Stimulated activated CD4-positive, alpha-beta T cell treated with anti-CD3 and anti-CD28 coated beads, Interleukin-4, amount 100 ng/mL, for 48 hours (primary cell): ENCODE data around the gene TFAP2E.

ENCODE experiments used
- DNase-seq, 2 donors: peaks; one replicate each; pipeline ENCODE4 v3.0.0-alpha.2; 2020; ENCODE audit warnings: low read depth in 2 of 2

The TFAP2E gene

DNA sequence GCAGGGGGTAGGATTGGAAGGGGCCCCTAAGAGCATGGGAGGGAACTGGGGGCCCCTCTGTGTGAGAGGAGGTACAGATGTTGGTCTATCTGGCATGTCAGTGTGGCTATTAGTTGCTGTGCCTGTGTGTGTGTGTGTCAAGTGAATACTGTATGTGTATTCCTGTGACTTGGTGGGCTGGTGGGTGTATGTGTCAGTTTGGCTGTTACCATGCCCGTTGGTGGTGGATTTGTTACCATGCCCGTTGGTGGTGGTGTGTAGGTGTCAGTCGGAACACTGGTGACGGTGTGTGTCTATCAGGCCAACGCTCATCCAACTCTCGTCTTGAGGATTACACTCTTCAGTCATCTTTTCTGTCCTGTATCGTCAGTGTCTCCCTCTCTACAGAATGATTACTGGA is 22.6 kb downstream of the TFAP2E start:
- no peak for DNase-seq

GRCh38 chr1:35597870-35598269 is 24.8 kb downstream of the TFAP2E start:
- DNase-seq = no peak

GRCh38 chr1:35598895-35599294 is 25.8 kb downstream of the TFAP2E start:
- DNase-seq = no peak

GRCh38 chr1:35599411-35599810 is 26.3 kb downstream of the TFAP2E start:
- DNase-seq = no peak

GRCh38 chr1:35600593-35600992 is 27.5 kb downstream of the TFAP2E start:
- no peak for DNase-seq

DNA sequence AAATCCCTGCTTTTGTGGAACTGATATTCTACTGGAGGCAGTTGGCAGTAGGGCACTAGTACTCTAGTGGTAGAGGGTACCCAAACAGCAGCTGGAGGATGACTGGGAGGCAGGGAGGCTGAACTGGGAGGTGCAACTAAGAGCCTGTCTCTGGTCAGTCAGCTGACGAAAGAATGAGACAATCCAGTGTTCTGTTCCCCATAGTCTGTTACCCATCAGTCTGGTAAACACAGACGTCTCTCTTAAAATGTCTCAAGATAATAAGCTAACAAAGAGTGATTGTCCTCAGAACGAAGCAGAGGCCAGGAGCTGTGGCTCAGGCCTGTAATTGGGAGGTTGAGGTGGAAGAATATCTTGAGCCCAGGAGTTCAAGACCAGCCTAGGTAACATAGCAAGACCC is 30.4 kb downstream of the TFAP2E start:
- no peak for DNase-seq

- DNase-seq = no peak
Measured at GRCh38 chr1:35603941-35604340, 30.8 kb downstream of the TFAP2E start.

- DNase-seq = no peak
Measured at GRCh38 chr1:35605071-35605866, 32.2 kb downstream of the TFAP2E start.

DNA sequence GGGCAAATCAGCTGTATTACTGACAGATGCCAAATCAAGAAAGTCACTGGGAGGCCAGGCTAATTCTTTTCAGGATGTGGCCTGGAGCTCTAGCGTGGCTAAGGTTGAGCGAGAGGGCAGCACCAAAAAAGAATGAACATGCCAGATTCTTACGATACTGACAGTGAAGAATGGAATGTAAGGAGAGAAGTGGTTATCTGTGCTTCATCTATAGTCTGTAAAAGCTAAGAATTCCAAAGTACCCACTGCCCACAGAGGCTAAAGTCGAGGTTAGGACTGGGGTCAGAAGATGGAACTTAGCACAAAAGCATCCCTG is 32.7 kb downstream of the TFAP2E start:
- no peak for DNase-seq

GRCh38 chr1:35611655-35612054 is 38.5 kb downstream of the TFAP2E start:
- no peak for DNase-seq

DNA sequence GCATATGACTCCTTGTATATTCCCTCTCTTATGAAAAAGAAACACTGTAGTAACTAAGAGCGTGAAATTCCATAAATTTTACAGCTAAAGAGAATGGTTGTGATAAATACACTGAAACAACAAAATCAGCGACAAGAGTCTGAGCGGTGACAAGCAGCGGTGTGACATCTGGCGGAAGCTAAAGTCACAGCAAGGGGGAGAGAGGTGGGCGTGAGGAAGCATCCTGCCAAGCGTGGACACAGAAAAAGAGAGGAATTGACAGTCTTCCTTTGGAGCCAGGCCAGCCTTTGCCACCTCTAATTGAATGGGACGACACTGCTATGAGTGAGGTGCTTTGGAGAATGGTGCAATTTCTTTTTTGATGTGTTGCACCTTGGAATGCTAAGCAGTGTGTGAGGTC is 42.3 kb downstream of the TFAP2E start:
- no peak for DNase-seq

DNA sequence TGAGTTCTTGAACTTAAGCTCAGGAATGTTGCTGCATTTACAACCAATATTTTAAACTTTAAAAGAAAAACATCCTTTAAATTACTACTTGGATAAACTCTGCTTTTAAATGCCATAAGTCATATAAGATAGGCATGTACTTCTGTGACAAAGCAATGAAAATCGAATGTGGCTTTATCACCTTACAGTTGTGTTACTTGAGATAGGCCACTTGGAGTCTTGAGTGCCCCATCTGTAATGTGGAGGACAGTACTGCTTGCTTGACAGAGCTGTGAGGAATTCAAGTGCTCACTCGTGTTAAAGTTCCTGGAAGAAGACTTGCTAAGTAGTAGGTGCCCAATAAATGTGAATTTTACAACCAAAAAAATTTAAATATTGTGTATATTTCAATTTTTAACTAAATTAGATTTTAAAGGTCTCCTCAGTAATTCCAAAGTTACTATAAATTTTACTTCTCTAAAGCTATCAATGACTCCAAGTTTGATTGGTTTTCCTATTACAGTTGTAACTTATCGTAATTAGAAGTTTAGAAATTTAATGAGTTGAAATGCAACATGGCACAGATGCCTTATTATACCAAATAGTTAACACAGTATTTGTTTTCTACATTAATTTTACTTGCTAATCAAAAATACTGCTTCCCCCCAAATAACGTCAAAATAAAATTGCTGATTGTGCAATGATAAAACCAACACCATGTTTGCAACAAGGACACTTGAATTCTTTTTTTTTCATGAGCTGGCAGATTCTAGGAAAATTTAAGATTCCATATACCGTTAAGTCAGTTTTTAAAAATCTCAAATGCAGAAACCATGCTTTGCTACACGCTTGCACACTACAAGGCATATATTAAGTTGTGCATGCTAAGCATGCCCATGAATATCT is 46.4 kb downstream of the TFAP2E start:
- DNase-seq = no peak

DNA sequence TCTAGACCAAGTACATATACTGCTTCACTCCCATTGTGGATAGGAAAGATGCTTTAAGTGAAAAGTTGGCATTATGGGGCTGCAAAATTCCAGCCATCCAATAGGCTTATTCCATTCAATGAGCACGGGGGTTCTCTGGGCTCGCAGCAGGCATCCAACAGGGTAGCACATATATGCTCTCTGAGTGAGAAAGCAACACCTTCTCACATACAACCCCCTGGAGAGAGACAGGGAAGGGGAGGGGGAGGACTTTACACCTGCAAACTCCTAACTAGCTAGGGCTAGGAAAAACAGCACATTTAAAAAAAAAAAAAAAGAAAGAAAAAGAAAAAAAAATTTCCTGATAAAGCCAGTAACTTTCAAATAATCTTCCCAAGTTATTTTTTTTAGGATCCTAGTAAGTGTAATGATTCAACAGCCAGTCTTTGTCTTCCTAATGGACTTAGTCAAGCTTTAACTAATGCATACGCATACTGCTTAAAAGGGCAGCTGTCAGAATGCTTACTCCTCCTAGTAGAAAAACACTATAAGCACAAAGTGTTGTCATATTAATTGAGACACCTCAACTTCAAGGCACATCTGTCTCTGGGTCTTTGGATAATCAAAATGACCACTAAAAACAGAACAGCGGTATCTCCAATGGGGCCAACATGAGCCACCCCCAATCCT is 49.5 kb downstream of the TFAP2E start:
- DNase-seq = no peak

DNA sequence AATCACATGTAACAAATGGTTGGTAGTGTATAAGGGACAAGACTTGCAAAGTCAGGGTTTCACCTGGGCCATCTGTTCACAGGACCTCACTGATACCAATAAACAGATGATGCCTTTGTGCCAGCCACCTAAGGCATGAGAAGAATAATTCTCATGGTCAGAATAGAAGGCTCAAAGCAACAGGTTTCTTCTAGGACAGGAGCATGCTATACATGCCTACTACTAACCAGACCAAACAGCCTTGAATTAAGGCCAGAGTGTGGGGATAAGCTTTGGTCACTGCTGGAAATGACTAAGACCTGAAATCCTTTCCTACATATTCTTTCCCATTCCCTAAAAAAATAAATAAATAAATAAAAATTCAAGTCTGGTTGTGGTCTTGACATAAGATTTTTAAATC is 50.7 kb downstream of the TFAP2E start:
- no peak for DNase-seq

GRCh38 chr1:35629051-35629450 is 55.9 kb downstream of the TFAP2E start:
- no peak for DNase-seq

- DNase-seq = no peak
Measured at GRCh38 chr1:35631396-35631795, 58.3 kb downstream of the TFAP2E start.

- DNase-seq = no peak
Measured at GRCh38 chr1:35633547-35633946, 60.4 kb downstream of the TFAP2E start.

DNA sequence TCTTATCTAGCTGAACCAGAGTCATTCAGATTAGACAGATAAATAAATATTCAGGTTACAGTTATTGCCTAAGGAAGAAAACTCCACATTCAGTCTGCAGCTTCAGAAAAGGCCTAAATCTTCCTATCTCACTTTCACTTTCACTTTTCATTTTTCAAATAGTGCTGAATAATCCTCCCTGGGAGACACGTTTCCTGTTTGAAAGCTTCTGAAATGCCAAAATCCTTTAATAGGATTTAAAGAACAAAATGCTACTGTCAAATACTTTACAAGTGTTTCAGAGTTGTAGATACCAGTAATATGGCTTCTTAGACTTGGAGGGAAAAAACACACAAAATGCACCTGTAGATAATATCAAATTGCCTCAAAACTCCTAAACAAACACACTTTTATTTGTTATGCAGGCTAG is 64.3 kb downstream of the TFAP2E start:
- no peak for DNase-seq

DNA sequence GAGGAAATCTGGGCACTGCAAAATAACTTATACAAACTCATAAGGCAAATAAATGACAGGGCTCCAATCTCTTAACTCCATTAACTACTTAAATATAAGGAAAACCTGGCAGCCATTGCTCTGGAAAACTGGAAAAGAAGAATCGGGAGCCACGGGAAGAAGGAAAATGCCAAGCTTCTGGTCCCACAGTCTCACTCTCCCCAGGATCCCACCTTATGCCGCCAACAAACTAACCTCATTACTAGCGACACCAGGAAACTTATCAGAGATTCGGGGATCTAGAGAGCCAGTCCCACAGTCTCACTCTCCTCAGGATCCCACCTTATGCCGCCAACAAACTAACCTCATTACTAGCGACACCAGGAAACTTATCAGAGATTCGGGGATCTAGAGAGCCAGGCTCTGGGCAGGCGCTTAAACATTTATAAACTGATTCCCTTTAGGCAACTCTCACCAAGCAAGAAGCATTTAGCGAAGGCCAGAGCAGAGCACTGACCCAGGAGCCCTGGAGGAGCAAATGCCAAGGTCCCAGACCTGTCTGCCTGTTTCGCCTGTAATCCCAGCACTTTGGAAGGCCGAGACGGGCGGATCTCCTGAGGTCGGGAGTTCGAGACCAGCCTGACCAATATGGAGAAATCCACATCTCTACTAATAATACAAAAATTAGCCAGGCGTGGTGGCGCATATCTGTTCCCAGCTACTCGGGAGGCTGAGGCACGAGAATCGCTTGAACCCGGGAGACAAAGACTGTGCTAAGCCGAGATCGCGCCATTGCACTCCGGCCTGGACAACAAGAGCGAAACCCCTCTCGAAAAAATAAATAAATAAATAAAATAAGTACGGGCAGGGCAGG is 67.5 kb downstream of the TFAP2E start:
- no peak for DNase-seq

DNA sequence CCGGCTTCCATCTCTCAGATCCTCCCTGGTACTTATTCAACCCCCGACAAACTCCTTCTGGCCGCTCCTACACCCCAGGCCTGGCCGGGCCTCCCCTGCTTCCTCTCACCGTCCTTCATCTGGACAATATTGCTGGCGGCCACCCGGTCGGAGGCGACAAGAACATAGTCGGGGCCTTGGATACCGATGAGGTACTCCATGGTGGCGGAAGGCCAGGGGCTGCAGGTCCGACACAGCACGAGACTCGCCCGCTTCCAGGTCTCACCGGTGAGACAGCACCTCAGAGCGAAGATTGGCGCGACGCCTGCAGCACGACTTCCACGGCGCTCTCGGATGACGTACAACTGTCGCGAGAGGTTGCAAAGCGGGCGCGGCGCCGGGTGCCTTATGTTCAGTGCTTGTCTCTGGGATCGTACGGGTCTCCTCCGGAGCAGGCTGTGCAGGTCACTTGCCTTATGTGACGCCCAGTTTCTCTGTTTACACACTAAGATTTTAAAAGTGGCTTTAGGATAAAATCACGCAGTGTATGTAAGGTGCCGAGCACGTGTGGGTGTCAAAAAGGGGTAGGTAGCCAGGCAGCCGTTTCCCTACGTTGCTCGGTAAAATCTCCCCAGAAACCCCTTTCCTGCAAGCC is 68.2 kb downstream of the TFAP2E start, which contains the start of gene PSMB2:
TSS of gene PSMB2 (minus strand) at position 294 of the 634 bp plus-strand sequence. CDS start at position 200, 94 bp downstream.
- peak; percentile 95 to 97 for DNase-seq

- peak; percentile 4 to 21 for DNase-seq
Measured at GRCh38 chr1:35642471-35642955, 69.4 kb downstream of the TFAP2E start.
